Stimulated activated naive CD8-positive, alpha-beta T cell treated with anti-CD3 and anti-CD28 coated beads, Interleukin-15, Interleukin-2, amounts not matched to agents 100 ng/mL and 50 ng/mL, for 24 hours (primary cell): Measurements from ENCODE around the gene FEM1A.
"Not testable (repeated sequence)": the region's sequence is repeated elsewhere in the genome, so short reads cannot be mapped to it uniquely, and the experiment has no call there.

ENCODE experiments used
- H3K27ac Mint-ChIP-seq: one replicate; pipeline ENCODE4 v1.8.0; 2021; ENCODE audit warnings: mild to moderate bottlenecking, mixed read lengths
- H3K27me3 Mint-ChIP-seq: one replicate; pipeline ENCODE4 v1.8.0; 2021; ENCODE audit warnings: mixed read lengths
- H3K36me3 Mint-ChIP-seq: one replicate; pipeline ENCODE4 v1.8.0; 2021; ENCODE audit warnings: low read depth, mixed read lengths
- H3K4me1 Mint-ChIP-seq: one replicate; pipeline ENCODE4 v1.8.0; 2021; ENCODE audit warnings: low read depth, mixed read lengths
- H3K4me3 Mint-ChIP-seq: one replicate; pipeline ENCODE4 v1.8.0; 2021; ENCODE audit warnings: mild to moderate bottlenecking, mixed read lengths
- H3K9me3 Mint-ChIP-seq: one replicate; pipeline ENCODE4 v1.8.0; 2021; ENCODE audit warnings: mixed read lengths

Gene FEM1A

DNA sequence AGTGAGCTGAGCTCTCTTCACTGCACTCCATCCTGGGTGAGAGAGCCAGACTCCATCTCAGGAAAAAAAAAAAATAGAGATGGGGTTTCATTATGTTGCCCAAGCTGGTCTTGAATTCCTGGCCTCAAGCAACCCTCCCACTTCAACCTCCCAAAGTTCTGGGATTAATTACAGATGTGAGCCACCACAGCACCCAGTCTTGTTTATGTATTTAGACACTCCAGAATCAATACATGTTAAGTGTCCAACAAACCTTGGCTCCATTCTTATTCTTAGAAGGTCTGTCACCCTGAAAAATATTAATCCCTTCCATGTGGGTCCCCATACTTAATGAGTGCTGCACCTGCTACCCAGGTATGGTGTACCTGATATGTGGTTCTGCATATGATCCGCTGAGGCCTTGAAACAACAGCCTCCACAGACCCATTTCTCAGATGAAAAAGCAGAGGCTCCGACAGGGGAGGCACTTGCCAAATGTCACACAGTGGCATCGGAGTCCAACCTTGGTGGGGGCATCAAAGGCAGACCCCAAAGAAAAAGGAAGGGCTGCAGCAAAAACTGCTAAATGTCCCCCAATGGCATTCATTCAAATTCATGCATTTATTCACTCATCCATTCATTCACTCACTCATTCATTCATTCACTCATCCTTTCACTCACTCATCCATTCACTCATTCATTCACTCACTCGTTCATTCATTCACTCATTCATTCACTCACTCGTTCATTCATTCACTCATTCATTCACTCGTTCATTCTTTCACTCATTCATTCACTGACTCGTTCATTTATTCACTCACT, 23.3 kb downstream of the FEM1A start:
- Mint-ChIP-seq H3K36me3 (peaks cover 21% of the 10 kb centered on the region), H3K4me1 (peaks cover 28% of the 10 kb centered on the region), H3K9me3 (no peaks in the 10 kb centered on the region), H3K27me3 (no peaks in the 10 kb centered on the region), H3K27ac (peak overlapping the region; percentile 69), H3K4me3 (peak overlapping the region; percentile 71)

DNA sequence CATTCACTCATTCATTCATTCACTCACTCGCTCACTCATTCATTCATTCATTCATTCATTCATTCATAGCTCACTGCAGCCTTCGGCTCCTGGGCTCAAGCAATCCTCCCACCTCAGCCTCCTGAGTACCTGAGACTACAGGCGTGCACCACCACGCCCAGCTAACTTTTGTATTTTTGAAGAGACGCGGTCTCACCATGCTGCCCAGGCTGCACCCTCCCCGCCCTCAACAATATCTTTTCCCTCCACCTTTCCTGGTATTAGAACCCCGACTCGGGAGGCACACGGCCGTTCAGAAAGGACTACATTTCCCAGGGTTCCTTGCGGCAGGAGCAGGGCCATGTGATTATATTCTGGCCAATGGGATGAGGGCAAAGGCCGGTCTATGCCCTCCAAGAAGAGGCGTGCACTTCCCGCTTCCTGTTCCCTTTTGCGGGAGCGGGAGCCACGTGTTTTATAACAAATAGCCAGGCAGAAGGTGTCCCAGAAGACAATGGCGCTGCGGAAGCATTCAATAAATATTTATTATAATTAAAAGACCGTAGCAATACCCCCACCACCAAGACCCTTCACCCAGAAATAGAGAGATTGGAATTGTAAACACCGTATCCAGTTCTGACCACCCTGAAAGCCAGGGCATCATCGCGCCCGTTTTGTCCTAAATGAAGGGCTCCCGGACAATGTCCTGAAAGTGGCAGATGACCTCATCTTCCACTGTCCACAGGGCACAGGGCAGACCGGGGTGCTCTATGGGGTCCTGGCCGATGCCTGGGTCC, 24.1 kb downstream of the FEM1A start:
- Mint-ChIP-seq H3K4me3 (peak overlapping the region; percentile 71), H3K27ac (peak overlapping the region; percentile 69), H3K4me1 (peaks cover 26% of the 10 kb centered on the region), H3K36me3 (peaks cover 21% of the 10 kb centered on the region), H3K9me3 (no peaks in the 10 kb centered on the region), H3K27me3 (no peaks in the 10 kb centered on the region)

DNA sequence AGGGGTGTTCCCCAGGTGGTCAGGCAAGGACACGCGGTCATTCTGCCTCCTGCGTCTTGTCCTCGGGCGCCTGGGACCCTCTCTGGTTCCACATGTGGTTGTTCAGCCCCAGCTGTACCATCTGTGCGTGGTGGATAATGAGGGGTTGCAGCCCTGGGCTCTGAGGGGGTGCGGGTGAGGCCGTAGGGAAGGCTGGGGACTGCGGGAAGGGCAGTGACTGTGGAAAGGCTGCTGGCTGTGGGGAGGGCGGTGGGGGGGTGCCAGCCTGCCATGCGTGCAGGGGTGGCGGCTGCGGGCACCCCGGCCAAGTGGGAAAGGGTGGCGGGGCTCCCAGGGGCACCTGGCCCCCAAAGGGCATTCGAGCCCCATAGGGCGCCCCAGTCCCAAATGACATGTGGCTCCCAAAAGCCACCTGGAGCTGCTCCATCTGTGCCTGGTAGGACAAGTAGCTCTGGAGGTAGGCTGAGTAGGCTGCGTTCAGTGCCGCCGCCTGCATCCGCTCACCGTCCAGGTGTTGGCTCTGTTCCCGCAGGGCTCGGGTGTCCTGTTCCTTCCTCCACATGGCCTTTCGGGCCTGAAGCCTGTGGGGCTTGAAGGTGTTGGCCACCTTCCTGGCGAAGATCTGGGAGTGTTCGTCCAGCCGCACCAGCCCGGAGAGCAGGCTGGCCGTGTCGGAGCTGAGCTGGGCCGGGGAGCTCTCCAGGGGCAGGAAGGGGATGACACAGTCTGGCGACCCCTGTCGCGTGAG, 24.8 kb downstream of the FEM1A start:
- H3K4me1 Mint-ChIP-seq: peaks cover 24% of the 10 kb centered on the region
- no peaks in the 10 kb centered on the region for H3K27me3 Mint-ChIP-seq
- H3K36me3 Mint-ChIP-seq: peaks cover 24% of the 10 kb centered on the region
- no peak overlapping the region for H3K27ac Mint-ChIP-seq
- H3K9me3 Mint-ChIP-seq: no peaks in the 10 kb centered on the region
- H3K4me3 Mint-ChIP-seq: no peak overlapping the region

DNA sequence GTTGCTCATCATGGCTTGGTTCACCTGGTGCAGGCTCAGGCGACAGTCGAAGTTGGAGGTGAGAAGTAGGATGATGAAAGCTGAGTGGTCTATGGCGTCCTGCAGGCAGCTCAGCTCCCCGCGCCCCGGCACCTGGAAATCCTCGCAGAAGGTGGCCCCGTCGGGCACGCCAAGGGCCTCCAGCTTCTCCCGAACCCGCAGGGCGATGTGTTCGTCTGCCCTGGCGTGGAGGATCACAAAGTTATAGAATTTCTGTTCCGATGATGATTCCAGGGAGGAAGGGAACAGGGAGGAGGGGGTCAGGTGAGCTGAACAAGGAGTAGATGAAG, 25.4 kb downstream of the FEM1A start:
- H3K4me3 Mint-ChIP-seq: no peak overlapping the region
- H3K36me3 Mint-ChIP-seq: peaks cover 25% of the 10 kb centered on the region
- no peak overlapping the region for H3K27ac Mint-ChIP-seq
- H3K27me3 Mint-ChIP-seq: no peaks in the 10 kb centered on the region
- peaks cover 19% of the 10 kb centered on the region for H3K4me1 Mint-ChIP-seq
- no peaks in the 10 kb centered on the region for H3K9me3 Mint-ChIP-seq

DNA sequence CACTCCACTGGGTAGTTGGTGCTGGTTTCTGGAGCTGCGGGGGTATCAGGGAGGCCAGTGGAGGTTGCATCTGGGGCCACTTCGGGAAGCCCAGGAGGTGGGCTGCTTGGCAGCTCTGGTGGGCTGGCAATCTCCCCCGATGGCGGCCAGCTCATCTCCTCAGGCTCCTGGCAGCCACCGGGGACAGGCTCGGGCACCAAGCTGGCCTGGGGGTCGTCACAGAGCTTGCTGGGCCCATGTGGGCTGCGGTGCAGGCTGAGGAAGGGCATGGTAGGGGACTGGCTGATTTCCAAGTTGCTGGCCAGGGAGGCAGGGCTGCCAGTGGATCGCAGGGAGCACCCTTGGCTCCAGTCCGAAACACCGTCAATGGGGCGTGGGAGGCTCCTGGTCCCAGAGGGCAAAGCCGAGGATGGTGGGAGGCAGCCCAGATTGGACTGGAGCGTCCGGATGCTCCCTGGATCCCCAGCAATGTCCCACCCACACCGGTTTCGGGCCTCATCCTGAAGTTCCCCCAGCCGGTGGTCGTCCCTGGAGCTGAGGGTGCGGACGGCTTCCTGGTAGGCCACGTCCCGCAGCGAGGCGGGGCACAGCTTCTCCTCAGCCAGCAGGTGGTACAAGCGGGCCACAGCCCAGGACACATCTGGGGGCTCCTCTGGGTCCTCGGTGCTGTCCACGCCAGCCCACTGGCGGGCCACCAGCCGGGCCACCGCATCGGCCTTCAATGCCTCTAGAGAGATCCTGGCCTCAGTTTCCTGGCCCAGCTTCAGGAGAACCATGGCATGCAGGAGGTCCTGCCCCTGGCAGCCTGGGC, 26.1 kb downstream of the FEM1A start:
- Mint-ChIP-seq H3K4me3 (no peak overlapping the region), H3K36me3 (peaks cover 29% of the 10 kb centered on the region), H3K4me1 (peaks cover 17% of the 10 kb centered on the region)

DNA sequence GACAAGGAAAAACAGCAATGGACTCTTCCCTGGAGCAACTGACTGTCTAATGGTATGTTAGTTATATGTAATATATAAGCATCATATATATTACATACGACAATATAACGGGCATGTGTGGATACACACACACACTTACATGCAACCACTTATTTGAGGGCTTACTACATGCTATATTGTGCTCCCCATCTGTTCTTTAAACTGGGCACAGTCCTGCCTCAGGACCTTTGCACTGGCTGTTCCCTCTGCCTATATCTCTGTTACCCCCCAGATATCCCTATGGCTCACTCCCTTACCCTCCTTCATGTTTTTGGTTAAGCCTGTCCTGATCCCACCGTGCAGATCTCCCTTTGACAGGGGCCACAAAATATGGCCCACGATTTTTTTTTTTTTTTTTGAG, 29.7 kb downstream of the FEM1A start:
- H3K4me1 Mint-ChIP-seq: no peaks in the 10 kb centered on the region
- no peak overlapping the region for H3K4me3 Mint-ChIP-seq
- peaks cover 27% of the 10 kb centered on the region for H3K36me3 Mint-ChIP-seq
- no peaks in the 10 kb centered on the region for H3K9me3 Mint-ChIP-seq
- no peaks in the 10 kb centered on the region for H3K27me3 Mint-ChIP-seq
- H3K27ac Mint-ChIP-seq: no peak overlapping the region

More for the DNA sequence above, 26.1 kb downstream of the FEM1A start:
- Mint-ChIP-seq H3K9me3 (no peaks in the 10 kb centered on the region), H3K27ac (no peak overlapping the region), H3K27me3 (no peaks in the 10 kb centered on the region)

DNA sequence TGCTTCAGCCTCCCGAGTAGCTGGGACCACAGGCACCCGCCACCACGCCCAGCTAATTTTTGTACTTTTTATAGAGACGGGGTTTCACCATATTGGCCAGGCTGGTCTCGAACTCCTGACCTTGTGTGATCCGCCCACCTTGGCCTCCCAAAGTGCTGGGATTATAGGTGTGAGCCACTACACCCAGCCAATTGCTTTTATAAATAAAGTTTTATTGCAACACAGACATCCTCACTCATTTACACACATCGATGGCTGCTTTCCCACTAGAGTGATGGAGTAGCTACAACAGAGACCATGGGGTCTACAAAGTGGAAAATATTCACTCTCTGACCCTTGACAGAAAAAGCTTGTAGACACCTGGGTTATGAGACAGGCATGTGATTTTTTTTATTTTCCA, 30.8 kb downstream of the FEM1A start:
- not testable (repeated sequence) for H3K27ac Mint-ChIP-seq, H3K9me3 Mint-ChIP-seq, H3K4me3 Mint-ChIP-seq, H3K27me3 Mint-ChIP-seq, H3K4me1 Mint-ChIP-seq
- H3K36me3 Mint-ChIP-seq: peaks cover 18% of the 10 kb centered on the region

DNA sequence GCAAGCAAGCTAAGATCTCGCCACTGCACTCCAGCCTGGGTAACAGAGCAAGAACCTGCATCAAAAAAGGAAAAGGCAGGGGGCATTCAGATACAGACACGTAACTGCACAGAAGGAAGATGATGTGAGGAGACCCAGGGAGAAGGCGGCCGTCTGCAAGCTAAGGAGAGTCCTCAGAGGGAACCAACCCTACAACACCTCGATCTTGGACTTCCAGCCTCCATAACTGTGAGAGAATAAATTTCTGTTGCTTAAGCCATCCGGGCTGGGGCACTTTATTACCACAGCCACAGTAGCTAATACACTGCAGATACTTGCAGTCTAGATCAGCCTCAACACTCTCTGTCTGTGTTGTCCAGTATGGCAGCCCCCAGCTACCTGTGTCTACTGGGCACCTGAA, 32.0 kb downstream of the FEM1A start:
- no peaks in the 10 kb centered on the region for H3K9me3 Mint-ChIP-seq
- no peak overlapping the region for H3K27ac Mint-ChIP-seq
- H3K36me3 Mint-ChIP-seq: peaks cover 17% of the 10 kb centered on the region
- H3K27me3 Mint-ChIP-seq: no peaks in the 10 kb centered on the region
- H3K4me3 Mint-ChIP-seq: no peak overlapping the region
- peaks cover 3% of the 10 kb centered on the region for H3K4me1 Mint-ChIP-seq

DNA sequence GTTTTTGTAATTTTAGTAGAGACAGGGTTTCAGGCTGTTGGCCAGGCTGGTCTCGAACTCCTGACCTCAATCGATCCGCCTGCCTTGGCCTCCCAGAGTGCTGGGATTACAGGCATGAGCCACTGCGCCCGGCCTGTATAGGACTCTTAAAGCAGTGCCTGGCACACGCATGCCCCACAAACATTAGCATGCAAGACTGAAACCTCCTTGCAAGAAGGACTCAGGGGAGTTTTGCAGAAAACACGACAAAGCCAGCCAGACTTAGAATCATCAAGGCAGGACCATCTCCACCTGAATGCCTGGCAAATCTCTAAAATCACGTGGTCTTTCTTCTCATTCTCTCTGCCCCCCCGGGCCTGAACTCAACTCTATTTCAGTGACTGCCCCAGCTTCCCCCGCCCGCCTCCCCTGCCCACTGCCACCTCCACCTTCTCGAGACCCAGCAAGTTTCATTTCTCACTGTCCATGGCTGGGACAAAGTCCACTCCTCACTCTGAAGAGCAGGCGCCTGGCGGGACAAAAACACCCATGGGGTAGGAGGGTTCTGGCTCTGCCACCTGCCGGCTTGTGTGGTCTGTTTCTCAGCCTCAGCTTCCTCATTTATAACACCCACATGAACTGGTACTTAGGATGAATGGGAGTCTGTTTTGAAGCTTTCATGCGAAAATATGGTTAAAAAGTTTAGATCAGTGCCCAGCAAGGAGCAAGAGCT, 37.6 kb downstream of the FEM1A start:
- Mint-ChIP-seq H3K4me3 (peak overlapping the region; percentile 88), H3K36me3 (peaks cover 4% of the 10 kb centered on the region), H3K4me1 (peaks cover 27% of the 10 kb centered on the region), H3K27me3 (no peaks in the 10 kb centered on the region), H3K9me3 (no peaks in the 10 kb centered on the region), H3K27ac (peak overlapping the region; percentile 68)

DNA sequence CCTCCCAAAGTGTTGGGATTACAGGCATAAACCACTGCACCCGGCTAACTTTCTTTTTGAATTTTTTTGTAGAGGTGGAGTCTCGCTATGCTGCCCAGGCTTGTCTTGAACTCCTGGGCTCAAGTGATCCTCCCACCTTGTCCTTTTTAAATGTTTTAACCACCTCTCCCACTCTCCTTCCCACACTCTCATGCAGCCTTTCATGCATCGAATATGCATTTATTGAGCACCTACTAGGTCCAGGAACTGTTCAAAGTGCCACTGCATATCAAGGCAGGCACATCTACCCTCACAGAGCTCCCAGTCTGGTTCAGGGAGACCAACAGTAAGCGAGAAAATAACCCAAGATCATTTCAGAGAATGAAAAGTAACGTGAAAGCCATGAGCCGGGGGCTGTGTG, 38.8 kb downstream of the FEM1A start:
- H3K27ac Mint-ChIP-seq: peak overlapping the region; percentile 89
- no peaks in the 10 kb centered on the region for H3K9me3 Mint-ChIP-seq
- peaks cover 27% of the 10 kb centered on the region for H3K4me1 Mint-ChIP-seq
- no peaks in the 10 kb centered on the region for H3K27me3 Mint-ChIP-seq
- peak overlapping the region; percentile 88 for H3K4me3 Mint-ChIP-seq
- H3K36me3 Mint-ChIP-seq: peaks cover 4% of the 10 kb centered on the region

DNA sequence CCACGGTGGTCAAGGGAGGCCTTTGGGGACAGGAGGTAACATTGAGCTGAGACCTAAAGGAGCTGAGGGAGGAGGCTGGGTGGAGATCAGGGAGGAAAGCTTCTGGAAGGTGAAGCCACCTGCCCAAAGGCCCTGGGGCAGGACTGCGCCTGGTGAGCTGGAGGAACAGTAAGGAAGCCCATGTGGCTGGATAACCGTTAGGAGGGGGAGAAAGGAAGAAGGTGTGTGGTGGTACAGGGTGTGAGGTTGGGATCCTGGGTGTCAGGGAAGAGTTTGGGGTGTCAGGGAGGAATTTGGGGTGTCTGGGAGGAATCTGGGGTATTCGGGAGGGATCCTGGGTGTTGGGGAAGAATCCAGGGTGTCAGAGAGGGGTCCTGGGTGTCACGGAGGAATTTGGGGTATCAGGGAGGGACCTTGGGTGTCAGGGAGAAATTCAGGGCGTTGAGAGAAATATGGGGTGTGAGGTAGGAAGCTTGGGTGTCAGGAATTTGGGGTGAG, 39.3 kb downstream of the FEM1A start:
- Mint-ChIP-seq H3K27ac (peak overlapping the region; percentile 89), H3K27me3 (no peaks in the 10 kb centered on the region), H3K9me3 (no peaks in the 10 kb centered on the region), H3K4me3 (peak overlapping the region; percentile 88), H3K36me3 (peaks cover 4% of the 10 kb centered on the region), H3K4me1 (peaks cover 27% of the 10 kb centered on the region)

DNA sequence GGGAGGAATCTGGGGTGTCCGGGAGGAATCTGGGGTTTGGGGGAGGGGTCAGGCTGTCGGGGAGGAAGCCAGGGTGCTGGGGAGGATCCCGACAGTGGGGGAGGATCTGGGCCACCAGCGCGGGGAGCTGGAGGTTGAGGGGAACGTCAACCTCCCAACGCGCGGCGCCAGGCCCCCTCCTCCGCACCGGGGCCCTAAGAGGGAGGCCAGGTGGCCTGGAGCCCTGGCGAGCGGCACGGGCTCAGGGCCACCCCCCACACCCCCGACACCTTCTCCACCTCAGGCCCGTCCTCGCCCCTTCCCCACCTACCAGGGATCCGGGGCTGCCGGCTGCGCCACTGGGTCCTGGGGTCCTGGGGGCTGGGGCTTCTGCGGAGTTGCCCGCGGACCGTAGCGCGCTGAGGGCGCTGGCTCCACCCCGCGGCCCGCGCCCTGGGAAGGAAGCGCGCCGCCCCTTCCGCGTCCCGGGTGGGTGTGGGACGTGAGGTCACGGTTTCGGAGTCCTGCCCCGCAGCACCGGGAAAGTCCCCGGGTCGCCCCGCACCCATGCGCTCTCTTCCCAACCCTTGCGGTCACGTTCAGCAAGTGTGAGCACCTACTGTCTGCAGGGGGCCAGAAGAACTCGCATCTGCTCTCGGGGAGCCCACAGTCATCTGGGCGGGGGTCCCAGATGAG, 39.9 kb downstream of the FEM1A start, which contains the start of gene TICAM1:
Gene TICAM1, minus strand, starts transcription at position 409 of the 675 bp plus-strand sequence. CDS start 13,335 bp downstream, outside the sequence.
- Mint-ChIP-seq H3K27ac (peak within 1 kb of the TSS; percentile 89), H3K4me3 (peak within 1 kb of the TSS; percentile 88), H3K36me3 (peaks cover 4% of the 10 kb centered on the region), H3K27me3 (no peaks in the 10 kb centered on the region), H3K4me1 (peaks cover 27% of the 10 kb centered on the region), H3K9me3 (no peaks in the 10 kb centered on the region)

DNA sequence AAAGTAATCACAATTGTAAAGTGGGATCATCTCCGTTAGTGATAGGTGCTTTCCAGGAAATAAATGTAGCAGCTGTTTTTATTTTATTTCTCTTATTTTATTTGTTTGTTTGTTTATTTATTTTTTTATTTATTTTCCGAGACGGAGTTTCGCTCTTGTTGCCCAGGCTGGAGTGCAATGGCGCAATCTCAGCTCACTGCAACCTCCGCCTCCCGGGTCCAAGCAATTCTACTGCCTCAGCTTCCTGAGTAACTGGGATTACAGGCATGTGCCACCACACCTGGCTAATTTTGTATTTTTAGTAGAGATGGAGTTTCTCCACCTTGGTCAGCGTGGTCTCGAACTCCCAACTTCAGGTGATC, 40.4 kb downstream of the FEM1A start:
- H3K36me3 Mint-ChIP-seq, H3K9me3 Mint-ChIP-seq, H3K27me3 Mint-ChIP-seq: not testable (repeated sequence)
- H3K4me3 Mint-ChIP-seq: peak overlapping the region; percentile 88
- H3K4me1 Mint-ChIP-seq: peaks cover 27% of the 10 kb centered on the region
- peak overlapping the region; percentile 86 for H3K27ac Mint-ChIP-seq
